A172 (cell line): ENCODE results near the gene INTS15. TPM values are rescaled to one million over a fixed set of nuclear protein-coding genes. Genes with fewer than 3 reads are reported as not detected.

Source experiments
- DNase-seq: peaks from one replicate; pipeline ENCODE4 v3.0.0-alpha.2; 2015; ENCODE audit warnings: low spot score
- total RNA-seq: library from RNA; depleted of rRNA; stranded (reverse); fragments of >200 nt; shearing (Covaris generic); gene quantifications from 2 replicates; pipeline ENCODE4 v1.2.3, GENCODE V29; 2014; rRNA removed

The INTS15 gene
- total RNA-seq, 1 experiment from 2014 or later, result 28.3 TPM

- DNase-seq, result no peak
These were observed 66.0 kb downstream of the INTS15 start for GRCh38 chr7:6655636-6656385.

- no peak for DNase-seq
These were observed 66.6 kb downstream of the INTS15 start for GRCh38 chr7:6656413-6656812.

Other genes with a start within 250 kb of the INTS15 start
- gene FAM220A, start 241.1 kb upstream of the INTS15 start, total RNA-seq, result 42.4 and 154 TPM in 2 replicates
- 144 and 162 TPM in 2 replicates for gene RAC1, start 215.5 kb upstream of the INTS15 start, total RNA-seq
- 22.5 and 25.3 TPM in 2 replicates for gene DAGLB, start 142.1 kb upstream of the INTS15 start, total RNA-seq
- 181 and 208 TPM in 2 replicates for gene KDELR2, start 105.9 kb upstream of the INTS15 start, total RNA-seq
- 0.03 and 0.22 TPM in 2 replicates for gene GRID2IP, start 38.6 kb upstream of the INTS15 start, total RNA-seq
- 66.0 and 69.1 TPM in 2 replicates for gene ZDHHC4, start 12.6 kb upstream of the INTS15 start, total RNA-seq
- 4.3 and 5.4 TPM in 2 replicates for gene ZNF853, start 25.6 kb downstream of the INTS15 start, total RNA-seq
- 7.7 and 20.4 TPM in 2 replicates for gene ZNF316, start 47.3 kb downstream of the INTS15 start, total RNA-seq
- 22.4 and 26.7 TPM in 2 replicates for gene ZNF12, start 116.9 kb downstream of the INTS15 start, total RNA-seq
- gene RSPH10B2, start 164.1 kb downstream of the INTS15 start, total RNA-seq, result 0.05 TPM in 1 of 2 replicates, not detected in the other
- gene CCZ1B, start 236.3 kb downstream of the INTS15 start, total RNA-seq, result 34.5 and 37.3 TPM in 2 replicates